GM12892 (cell line): ENCODE results near the gene SULT4A1.

Source experiments
- POLR2AphosphoS5 ChIP-seq: IDR thresholded peaks from 2 replicates; pipeline ENCODE4 v1.6.1; 2011; ENCODE audit warnings: low read depth, low read length, control low read depth
- TAF1 ChIP-seq: IDR thresholded peaks from 2 replicates; pipeline ENCODE4 v1.6.1; 2011; ENCODE audit warnings: low read depth, mild to moderate bottlenecking, control low read depth, low read length, borderline replicate concordance

GRCh38 chr22:43823911-43824665 lies 38.2 kb downstream of the SULT4A1 start:
- TF ChIP-seq POLR2AphosphoS5 (no peak), TAF1 (no peak)
